Nucleus accumbens (tissue), 56 donors: ENCODE results near the gene HELB.
A peak's percentile ranks its signal among the peaks of the same experiment; 100 is the strongest.

ENCODE experiments used
- DNase-seq, 56 donors: peaks; one replicate each; lab custom pipeline; 2025; lab: John Stamatoyannopoulos, UW

HELB gene

GRCh38 chr12:66352899-66353298, 50.6 kb downstream of the HELB start:
- DNase-seq = no peak

- DNase-seq = peak in 10 of 56 donors; percentile 3 to 33 (median 7)
These were observed 52.0 kb downstream of the HELB start for GRCh38 chr12:66354291-66354690.

DNA sequence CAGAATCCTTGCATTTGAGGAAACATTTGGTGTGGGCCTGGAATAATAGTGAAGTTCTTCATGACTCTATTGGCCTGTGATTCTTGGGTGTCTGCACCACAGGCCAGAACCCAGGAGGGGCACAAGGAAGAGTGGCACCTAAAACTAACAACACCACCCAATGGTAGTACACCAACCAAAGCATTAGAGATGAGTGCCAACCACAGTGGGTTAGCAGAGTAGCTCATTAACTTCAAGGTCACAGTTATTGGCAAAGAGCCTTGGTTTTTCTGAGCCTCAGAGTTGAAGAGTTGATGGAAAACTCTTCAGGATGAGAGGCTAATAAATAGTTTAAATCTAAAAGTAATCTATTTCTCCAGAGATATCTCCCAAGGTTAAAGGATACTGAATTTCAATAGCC, 57.0 kb downstream of the HELB start:
- no peak for DNase-seq

DNA sequence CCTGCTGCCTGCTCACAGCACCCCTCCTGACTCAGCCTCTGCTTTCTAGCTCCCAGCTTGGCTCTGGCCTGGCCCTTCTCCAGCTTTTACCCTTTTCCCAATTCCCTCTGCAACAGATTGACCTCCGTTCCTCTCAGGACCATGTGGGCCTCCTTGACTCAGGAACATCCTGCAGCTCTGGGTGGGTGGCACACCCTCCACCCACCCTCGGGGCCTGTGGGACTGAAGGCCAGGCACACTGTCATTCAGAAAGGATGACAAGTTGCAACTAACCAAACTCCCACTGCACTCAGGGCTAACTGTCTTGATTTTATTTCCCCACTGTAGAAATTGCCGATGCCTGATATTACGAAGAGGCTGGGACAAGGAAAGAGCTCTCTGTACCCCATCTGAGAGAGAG, 59.4 kb downstream of the HELB start:
- DNase-seq = no peak

- no peak for DNase-seq
These were observed 63.6 kb downstream of the HELB start for GRCh38 chr12:66365718-66366490.

- DNase-seq = no peak
These were observed 64.8 kb downstream of the HELB start for GRCh38 chr12:66367015-66367667.

- DNase-seq = no peak
These were observed 69.7 kb downstream of the HELB start for GRCh38 chr12:66371982-66372381.

- DNase-seq = no peak
These were observed 73.3 kb downstream of the HELB start for GRCh38 chr12:66375560-66375959.

DNA sequence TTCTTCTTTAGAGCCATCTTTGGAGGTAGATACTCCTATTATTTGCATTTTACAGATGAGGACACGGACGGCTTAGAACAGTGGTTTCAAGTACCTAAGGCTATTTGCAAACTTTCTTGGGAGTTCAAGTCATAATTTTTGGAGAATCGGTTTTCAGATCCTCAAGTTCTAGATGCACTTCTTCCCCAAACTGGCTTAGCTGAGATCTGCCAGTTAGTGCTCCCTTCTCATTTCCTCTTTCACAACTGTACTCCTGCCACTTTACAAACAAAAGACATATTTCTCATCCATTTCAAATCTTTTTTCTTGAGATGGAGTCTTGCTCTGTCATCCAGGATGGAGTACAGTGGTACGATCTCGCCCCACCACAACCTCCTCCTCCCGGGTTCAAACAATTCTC, 77.3 kb downstream of the HELB start:
- no peak for DNase-seq

DNA sequence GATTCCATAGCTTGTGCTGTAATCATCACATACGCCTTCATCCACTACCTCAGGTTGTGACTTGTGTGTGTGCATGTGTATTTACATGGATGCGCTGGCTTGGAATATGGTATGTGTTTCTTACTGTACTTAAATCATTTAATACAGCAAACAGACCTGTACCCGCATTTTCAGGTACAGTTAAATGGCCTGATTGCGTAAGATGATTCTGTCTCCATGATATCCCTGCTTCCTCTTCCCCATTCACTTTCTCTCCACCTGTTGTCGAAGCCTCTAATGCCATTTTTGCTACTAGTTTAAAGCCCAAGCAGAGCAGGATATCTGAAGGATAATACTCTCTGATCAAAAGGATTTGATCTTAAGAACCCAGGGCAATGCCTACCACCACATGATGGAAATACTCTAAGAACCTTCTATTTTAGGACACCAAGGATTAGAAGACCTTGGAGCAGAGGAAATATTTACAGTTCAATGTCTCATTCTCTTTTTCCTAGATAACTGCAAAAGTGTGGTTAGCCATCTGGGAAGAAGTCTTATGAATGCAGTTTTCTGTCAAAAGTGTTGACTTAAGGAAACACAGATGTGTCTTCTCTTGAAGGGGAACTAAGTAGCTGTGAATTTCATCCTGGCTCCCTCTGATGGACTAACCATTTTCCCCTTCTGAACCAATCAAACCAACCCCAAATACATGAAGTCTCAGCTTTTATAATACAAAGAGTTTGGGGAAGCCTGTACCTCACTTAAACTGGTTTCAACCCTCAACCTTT, 78.7 kb downstream of the HELB start:
- no peak for DNase-seq

- no peak for DNase-seq
These were observed 84.8 kb downstream of the HELB start for GRCh38 chr12:66387117-66387516.
